HG03575 (cell line): Measurements from ENCODE around the gene GOT2.
"Not testable (repeated sequence)": the region's sequence is repeated elsewhere in the genome, so short reads cannot be mapped to it uniquely, and the experiment has no call there.

Experiments used
- ATAC-seq: cut with Tn5 transposase; IDR thresholded peaks from one replicate; pipeline ENCODE4 v1.9.1; 2021; ENCODE audit not compliant: unreplicated experiment, insufficient number of reproducible peaks, low FRiP score; ENCODE audit errors: extremely low read depth

Gene GOT2

GRCh38 chr16:58661199-58661830, 72.8 kb downstream of the GOT2 start:
- ATAC-seq, result no peak

- not testable (repeated sequence) for ATAC-seq
Measured at GRCh38 chr16:58659911-58660310, 74.2 kb downstream of the GOT2 start.

- ATAC-seq, result no peak
Measured at GRCh38 chr16:58658796-58659211, 75.3 kb downstream of the GOT2 start.
